GM10266 (cell line): ENCODE results near the gene ANP32B.
A peak's percentile ranks its signal among the peaks of the same experiment; 100 is the strongest.

Source experiments
- DNase-seq: peaks from one replicate; pipeline ENCODE4 v3.0.0; 2012; ENCODE audit errors: extremely low spot score
- CTCF ChIP-seq: IDR thresholded peaks from 2 replicates; pipeline ENCODE4 v1.5.1; 2012; ENCODE audit warnings: mild to moderate bottlenecking, low read depth; ENCODE audit not compliant: control insufficient read depth, insufficient read depth; ENCODE audit errors: missing control alignments

Gene ANP32B

GRCh38 chr9:97979788-97980478, 3.2 kb upstream of the ANP32B start:
- TF ChIP-seq CTCF, result no peak
- no peak for DNase-seq

DNA sequence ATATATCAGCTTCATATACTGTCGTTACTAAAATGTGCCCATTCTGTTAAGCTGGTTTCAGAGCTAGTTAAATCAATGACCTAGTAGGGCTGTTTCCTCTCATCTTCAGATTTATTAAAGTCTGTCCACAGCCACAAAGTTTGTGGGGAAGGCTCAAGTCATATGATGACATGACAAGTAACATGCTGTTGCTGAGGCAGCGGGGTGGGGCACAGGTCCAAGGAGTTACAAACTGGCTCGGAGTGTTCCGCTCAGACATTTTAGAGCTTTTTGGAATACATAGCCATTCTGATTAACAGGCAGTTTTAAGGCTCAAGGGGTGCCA, 2.7 kb upstream of the ANP32B start:
- TF ChIP-seq CTCF, result no peak
- DNase-seq, result no peak

DNA sequence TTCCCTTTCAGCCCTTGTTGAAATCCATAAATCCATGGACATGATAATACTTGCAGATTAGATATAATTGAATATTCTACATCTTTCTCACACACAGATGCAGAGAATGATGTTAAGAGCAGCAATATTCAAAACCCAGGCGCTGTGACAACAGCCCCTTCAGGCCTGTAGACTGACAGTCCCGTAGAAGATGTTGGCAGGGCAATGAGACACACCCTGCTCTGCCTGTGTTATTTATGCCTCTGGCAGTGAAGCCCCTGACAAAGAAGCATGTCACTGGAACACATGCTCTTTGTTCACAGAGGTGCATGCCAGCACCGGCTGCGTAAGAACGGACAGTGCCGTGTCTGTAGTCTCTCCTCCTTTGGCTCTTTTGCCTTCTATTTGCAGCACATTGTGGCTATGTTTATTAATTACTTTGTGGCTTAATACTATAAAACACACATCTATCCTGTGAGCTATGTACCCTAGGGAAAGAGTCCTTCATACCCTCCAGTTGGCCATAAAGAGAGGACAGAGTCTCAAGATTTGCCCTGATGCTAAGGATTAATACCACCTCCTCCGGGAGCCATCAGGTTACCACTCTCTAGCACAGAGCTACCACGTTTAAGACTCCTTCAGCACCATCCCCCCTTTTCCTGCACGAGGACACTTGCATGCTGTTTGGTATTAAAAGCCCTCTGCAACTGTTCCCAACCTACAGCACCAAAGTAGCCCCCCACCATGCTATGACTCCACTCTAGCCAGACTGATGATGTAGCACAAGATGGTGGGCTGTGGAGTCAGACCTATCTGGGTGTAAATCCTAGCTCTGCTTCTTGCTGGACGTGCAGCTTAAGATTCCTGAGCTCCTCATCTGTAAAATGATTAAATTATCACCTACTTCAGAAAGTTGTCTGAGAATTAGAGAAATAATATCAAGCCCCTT, 2.0 kb upstream of the ANP32B start:
- TF ChIP-seq CTCF, result no peak
- no peak for DNase-seq

DNA sequence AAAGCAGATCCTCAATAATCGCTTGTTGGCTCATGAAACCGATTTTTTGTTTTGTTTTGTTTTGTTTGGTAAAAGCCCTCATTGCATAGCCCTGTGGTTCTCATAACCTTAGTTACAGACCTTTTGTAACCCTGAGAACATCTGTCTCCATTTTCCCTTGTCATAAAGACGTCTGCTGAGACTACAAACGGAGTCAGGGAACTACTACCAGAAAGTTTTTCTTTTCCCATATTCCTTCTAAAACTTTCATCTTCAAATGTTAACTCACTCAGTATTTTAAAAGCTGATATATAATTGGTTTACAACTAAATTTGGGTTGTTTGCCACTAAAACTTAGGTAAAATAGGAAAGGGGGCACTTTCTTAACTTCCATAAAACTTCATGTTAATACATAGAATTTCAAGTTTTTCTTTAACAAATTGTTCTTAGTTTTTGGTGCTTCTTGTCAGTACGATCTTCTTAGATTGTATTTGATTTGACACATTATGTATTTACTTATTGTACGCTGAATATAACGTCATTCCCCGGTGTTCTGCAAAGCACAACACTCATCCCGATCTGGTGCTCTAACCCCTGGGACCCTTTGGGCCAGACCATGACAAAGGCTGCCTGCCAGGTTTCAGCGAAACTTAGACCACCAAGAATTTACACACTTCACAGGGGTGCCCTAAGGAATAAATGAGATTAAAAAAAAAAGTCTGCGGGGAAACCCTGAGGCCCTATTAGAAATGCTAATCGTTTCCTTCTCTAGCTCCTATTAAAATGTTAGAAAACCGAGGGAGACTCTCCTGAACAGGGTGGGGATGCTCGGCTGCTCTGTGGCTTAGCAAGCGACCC, 1.1 kb upstream of the ANP32B start:
- no peak for TF ChIP-seq CTCF
- DNase-seq, result no peak

DNA sequence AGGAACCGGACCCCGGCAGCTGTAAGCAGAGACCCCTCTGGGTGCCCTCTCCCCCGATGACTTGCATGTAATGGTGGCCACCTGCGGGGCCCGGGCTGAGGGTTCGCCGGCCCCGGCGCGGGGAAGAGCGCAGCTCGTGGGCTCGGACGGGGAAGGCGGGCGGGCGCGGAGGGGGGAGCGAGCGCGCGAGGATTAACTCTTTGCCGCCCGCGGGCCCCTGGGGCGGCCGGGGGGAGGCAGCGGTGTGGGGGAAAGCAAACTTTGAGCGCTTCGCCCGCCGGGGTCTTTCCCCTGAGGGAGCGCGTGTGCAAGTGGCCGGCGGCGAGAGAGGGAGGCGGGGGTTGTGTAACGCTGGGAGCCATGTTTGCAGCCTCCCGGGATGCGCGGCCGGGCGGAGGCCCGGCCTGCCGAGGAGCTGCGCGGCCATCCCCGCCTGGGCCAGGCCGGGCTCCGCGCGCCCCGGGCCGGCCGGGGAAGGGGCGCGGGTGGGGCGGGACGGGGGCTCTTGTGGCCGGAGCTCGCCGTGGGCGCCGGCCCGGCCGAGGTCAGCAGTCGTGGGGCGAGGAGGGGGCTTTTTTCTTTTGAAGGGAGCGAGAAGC, 547 bp downstream of the ANP32B start:
- TF ChIP-seq CTCF, result no peak
- DNase-seq, result peak; percentile 77

DNA sequence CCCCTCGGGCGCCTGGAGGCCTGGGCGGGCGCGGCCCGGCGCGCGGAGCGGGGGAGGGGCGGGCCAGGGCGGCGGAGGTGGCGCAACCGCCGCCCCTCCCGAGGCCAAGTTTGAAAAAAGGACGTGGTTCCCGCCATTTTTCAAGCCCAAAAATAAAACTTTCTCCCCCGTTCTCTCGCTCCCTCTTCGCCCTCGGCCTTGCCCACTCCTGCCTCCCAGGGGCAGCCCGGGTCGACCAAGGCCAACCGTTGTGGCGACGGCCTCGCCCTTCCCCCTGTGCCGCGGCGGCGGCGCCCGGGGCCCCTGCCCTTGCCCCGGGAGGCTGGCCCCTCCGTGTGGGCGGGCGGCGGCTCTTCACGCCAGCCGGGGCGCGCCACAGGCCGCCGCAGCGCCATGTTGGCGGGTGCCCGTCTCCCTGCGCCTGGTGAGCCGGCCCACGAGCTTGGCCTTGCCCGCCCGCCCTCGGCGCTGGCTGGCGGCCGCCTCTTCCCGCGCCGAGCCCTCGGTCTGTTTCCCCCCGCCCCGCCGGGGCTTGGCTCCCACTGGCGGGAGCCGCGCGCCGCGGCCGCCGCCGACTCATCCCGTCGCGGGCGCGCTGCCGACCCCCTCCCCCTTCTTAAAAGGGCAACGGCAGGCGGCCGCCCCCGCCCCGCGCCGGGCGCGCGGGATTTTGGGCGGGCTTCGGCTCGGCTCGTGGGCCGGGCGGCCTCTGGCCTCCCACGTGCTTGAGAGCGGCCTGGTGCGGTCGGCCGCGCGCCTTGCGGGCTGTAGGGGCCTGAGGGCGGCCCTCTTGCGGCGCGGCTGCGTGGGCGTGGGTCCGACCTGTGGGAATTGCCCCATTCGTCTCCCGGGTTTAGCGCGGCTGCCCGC, 1.3 kb downstream of the ANP32B start:
- no peak for TF ChIP-seq CTCF
- DNase-seq, result peak; percentile 87
